HFF-Myc (cell line): ENCODE data around the gene C2orf92.
A peak's percentile ranks its signal among the peaks of the same experiment; 100 is the strongest.

Source experiments
- DNase-seq: peaks from one replicate; pipeline ENCODE4 v3.0.0-alpha.2; 2011; ENCODE audit warnings: low read depth; ENCODE audit errors: extremely low read depth
- H3K4me3 ChIP-seq: replicated peaks from 2 replicates; pipeline ENCODE4 v1.5.1; 2011; ENCODE audit warnings: low read depth, mild to moderate bottlenecking, control low read depth, low read length
- CTCF ChIP-seq: IDR thresholded peaks from 2 replicates; pipeline ENCODE4 v1.5.1; 2012; ENCODE audit warnings: mild to moderate bottlenecking, low read depth, low read length, control low read depth; ENCODE audit errors: missing control alignments

C2orf92 gene

DNA sequence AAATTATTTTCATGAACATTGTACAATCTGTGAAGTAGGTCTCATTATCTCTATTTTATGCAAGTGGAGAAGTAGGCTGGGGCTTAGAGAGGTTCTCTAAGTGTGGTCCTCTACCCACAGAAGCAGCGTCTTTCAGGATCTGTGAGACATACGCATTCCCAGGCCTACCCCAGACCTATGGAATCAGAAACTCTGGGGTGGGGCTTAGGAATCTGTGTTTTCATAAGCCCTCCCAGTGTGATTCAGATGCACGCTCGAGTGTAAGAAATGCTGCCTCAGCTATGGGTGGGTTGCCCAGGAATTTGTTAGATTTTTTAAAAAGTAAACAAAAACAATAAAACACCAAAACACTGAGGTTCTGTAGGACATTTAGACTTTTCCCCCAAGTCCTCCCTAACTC, 29.0 kb downstream of the C2orf92 start:
- no peak for DNase-seq
- TF ChIP-seq CTCF = no peak
- no peak overlapping the region for H3K4me3 ChIP-seq

GRCh38 chr2:97699765-97700444, 30.4 kb downstream of the C2orf92 start:
- DNase-seq = peak; percentile 44
- TF ChIP-seq CTCF = peak; percentile 76
- H3K4me3 ChIP-seq = no peak overlapping the region

GRCh38 chr2:97701186-97701585, 31.7 kb downstream of the C2orf92 start:
- no peak overlapping the region for H3K4me3 ChIP-seq
- DNase-seq = no peak
- no peak for TF ChIP-seq CTCF

- no peak for DNase-seq
- no peak overlapping the region for H3K4me3 ChIP-seq
- TF ChIP-seq CTCF = no peak
Measured at GRCh38 chr2:97701851-97702465, 32.4 kb downstream of the C2orf92 start.

- DNase-seq = no peak
- no peak overlapping the region for H3K4me3 ChIP-seq
- TF ChIP-seq CTCF = no peak
Measured at GRCh38 chr2:97702731-97703470, 33.4 kb downstream of the C2orf92 start.

DNA sequence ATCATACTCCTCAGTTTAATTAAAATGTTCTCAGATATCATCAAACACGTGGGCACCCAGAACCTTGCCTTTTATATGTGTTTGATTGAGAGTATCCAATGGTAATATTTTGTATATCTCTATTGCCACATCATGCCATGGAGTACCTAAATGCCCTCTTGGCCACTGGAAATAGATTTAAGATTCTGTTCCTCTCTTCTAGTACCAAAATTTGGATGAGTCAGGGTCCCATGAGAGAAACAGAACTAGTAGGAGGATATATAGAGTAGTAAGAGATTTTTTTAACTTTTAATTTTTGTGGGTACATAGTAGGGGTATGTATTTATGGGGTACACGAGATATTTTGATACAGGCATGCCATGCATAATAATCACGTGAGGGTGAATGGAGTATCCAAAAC, 34.2 kb downstream of the C2orf92 start:
- DNase-seq = no peak
- H3K4me3 ChIP-seq = no peak overlapping the region
- TF ChIP-seq CTCF = no peak
